Stimulated activated CD4-positive, alpha-beta T cell treated with anti-CD3 and anti-CD28 coated beads, Interleukin-15, amount 100 ng/mL, for 24 hours (primary cell): ENCODE data around the gene SH3GLB2.

ENCODE experiments used
- DNase-seq: peaks from one replicate; pipeline ENCODE4 v3.0.0-alpha.2; 2020

Gene SH3GLB2

GRCh38 chr9:129028192-129028966 is at the start of gene SH3GLB2:
Gene SH3GLB2, minus strand, starts transcription at chr9:129028331. Its CDS starts 177 bp downstream, at chr9:129028154.
- peak; percentile 95 for DNase-seq

GRCh38 chr9:129077236-129077635 is 49.1 kb upstream of the SH3GLB2 start:
- DNase-seq = no peak

- no peak for DNase-seq
Measured at GRCh38 chr9:129076640-129077037, 48.5 kb upstream of the SH3GLB2 start.

DNA sequence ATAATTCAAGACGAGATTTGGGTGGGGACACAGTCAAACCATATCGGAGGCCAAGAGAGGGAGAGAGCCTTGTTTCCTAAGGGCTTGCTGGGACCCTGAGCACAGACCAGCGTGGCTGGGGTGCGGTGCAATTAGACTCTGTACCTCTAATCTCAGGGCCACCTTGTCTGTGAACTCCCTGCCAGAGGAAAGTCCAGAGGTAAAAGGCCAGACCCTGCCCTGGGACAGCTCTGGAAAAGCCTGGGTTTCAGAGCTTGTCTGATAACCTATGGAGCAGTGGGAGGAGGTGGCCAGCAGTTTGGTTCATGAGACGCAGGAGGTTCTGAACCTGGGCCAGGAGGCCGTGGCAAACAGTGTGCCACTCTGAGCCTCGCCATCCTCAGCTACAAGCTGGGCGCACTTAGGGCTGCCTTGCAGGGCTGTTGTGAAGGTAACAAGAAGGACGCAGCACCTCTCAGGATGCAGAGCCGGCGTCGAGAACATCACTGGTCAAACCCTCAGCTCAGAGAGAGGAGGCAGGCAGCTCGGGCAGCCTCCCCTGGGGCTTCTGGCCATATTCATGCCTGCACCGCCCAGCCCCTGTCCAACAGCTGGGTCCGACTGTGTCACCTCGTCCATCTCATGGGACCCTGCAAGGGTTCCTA is 48.0 kb upstream of the SH3GLB2 start:
- DNase-seq = no peak

DNA sequence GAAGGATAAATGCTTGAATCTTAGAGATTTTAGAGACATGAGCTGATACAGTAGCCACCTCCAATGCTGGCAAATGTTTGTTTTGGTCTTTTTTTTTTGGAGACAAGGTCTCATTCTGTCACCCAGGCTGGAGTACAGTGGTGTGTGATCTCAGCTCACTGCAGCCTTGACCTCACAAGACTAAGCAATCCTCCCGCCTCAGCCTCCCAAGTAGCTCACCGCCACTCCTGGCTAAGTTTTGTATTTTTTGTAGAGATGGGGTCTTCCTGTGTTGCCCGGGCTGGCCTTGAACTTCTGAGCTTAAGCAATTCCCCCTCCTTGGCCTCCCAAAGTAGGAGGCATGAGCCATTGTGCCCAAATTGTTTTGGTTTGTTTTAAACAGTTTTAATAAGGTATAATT is 46.0 kb upstream of the SH3GLB2 start:
- no peak for DNase-seq

- no peak for DNase-seq
Measured at GRCh38 chr9:129073404-129073803, 45.3 kb upstream of the SH3GLB2 start.

- no peak for DNase-seq
Measured at GRCh38 chr9:129072171-129072570, 44.0 kb upstream of the SH3GLB2 start.

GRCh38 chr9:129071526-129072126 is 43.5 kb upstream of the SH3GLB2 start:
- DNase-seq = peak; percentile 14

DNA sequence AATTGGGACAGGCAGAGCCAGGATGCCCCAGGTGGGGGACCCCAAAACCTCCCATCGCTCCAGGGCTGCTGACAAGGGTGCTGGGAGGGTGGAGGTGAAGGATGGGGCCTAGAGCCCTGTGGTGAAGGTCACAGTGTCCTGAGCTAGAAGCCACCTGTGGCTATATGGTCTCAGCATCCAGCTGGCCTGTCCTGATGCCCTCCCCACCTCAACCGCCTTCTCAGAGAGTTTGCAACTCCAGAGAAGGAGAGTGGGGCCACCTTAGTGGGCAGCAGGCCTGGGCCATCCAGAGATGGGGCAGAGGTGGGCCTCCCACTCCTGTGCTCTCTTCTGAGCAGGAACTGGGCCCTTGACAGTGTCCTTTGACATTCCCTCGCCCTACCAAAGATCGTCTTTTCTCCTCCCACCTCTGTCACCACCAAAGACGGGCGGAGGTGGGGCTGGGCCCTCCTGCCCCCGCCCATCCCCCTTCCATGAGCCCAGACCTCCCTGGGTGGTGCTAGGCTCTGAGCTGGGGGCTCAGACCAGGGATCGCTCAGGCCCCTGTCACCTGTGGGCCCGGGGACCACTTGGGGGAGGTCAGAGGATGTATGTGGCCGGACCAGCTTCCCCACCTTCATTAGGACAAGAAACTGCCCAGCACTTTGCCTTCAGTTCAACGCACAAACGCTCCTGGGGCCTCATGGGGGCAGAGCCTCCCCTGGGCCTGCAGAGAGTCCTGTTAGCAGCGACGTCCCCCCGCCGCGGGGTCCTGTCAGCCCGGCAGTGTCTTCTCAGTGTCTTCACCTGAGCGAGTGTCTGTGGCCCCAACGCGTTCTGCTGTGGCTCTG is 42.8 kb upstream of the SH3GLB2 start:
- no peak for DNase-seq

DNA sequence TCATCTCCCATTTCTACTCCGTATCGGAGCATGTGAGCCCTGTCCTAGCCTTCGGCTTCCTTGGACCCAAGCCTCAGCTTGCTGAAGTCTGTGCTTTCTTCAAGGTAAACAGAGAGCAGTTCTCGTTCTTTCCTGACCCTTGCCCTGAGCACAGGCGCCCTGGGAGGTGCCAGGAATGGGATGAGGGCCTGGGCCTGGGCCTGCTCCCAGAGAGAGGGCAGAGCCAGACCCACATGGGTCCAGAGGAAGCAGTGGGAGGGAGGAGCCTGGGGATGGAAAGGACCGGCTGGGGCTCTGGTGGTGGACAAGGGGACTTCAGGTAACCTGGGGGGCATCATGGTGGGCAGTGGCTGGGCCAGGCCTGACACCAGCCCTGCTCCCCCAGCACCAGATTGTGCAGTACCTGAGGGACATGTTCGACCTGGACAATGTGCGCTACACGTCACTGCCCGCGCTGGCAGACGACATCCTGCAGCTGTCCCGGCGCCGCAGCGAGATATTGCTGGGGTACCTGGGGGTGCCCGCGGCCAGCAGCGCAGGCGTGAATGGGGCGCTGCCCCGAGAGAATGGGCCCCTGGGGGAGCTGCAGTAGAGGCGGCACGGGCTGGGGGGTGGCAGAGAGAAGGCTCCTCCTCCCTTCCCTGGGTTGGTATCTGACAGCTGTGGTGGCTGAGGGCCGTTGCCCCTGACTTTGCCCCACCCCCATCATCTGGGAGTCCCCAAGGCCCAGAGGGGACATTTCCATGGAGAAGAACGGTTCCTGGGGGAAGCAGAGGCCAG is 41.9 kb upstream of the SH3GLB2 start:
- DNase-seq = no peak

GRCh38 chr9:129068990-129069861 is 41.1 kb upstream of the SH3GLB2 start:
- peak; percentile 66 for DNase-seq

DNA sequence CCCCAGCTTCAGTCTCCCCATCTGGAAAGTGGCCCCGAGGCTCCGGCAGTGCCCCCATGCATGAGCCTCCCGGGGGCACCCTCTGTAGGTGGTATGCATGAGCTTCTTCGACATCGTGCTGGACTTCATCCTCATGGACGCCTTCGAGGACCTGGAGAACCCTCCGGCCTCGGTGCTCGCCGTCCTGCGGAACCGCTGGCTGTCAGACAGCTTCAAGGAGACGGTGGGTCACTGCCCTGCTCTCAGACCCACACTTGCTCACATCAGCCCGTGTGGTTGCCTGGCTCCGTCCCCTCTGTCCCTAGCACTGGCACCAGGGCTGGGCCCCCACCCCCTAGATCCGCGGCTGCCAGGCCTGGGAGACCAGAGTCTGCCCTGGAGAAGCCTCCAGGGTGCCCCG is 40.0 kb upstream of the SH3GLB2 start:
- DNase-seq = no peak

- DNase-seq = no peak
Measured at GRCh38 chr9:129064499-129064908, 36.4 kb upstream of the SH3GLB2 start.

DNA sequence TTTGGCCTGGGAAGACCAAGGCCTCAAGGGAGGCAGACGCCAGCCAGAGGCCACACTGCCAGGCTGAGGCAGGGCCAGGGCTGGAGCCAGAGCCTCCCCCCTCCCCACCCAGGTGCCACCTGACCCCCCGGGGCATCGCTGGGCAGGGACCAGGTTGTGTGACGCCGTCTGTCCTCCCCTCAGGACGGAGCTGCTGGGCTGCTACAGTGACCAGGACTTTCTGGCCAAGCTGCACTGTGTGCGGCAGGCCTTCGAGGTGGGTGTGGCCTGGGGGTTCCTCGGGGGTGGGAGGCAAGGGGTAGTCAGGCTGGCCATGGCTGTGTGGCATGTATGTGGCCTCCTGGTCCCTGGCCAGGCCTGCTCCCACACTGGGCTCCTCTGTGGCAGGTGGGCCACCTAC is 34.9 kb upstream of the SH3GLB2 start:
- no peak for DNase-seq

GRCh38 chr9:129060991-129061390 is 32.9 kb upstream of the SH3GLB2 start:
- DNase-seq = no peak

DNA sequence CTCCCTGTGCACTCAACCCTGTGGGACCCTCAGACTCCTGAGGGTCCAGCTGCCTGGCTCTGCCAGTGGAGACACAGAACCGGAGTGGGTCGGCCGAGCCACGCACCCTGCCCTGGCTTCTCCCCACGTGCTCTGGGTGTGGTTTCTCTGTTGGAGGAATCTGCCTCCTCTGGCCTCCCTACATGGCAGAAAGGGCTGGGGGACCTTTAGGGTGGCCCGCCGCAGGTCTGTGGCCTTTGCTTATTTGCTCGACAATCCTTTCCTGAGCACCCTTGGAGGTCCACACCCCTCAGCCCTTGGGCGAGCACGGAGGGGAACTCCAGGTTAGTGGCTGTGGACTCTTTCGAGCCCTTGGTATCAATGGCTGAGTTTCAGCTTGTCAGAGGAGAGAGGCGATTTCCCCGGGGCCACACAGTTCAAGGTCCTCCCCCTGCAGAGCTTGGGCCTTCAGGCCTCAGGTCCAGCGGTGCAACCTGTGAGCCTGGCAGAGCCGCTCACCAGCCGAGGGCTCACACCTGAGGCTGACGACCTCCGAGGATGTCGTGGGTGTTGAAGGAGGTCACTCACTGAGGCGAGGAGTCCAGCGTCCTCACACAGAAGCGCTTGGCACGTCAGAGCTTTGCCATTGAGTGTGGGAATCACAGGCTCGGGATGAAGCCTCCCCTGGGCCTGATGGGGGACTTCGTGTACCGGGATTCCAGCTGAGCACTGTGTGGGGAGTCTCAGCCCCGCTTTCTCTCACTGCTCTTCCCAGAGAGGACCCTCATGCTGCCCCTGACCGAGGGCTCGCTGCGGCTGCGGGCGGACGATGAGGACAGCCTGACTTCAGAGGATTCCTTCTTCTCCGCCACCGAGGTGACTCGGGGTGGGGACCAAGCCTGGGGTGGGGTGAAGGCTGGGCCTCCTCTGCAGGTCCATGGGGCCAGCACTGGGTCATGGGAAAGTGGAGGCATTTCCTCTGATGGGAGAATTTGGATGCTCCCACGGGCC is 32.0 kb upstream of the SH3GLB2 start:
- no peak for DNase-seq

DNA sequence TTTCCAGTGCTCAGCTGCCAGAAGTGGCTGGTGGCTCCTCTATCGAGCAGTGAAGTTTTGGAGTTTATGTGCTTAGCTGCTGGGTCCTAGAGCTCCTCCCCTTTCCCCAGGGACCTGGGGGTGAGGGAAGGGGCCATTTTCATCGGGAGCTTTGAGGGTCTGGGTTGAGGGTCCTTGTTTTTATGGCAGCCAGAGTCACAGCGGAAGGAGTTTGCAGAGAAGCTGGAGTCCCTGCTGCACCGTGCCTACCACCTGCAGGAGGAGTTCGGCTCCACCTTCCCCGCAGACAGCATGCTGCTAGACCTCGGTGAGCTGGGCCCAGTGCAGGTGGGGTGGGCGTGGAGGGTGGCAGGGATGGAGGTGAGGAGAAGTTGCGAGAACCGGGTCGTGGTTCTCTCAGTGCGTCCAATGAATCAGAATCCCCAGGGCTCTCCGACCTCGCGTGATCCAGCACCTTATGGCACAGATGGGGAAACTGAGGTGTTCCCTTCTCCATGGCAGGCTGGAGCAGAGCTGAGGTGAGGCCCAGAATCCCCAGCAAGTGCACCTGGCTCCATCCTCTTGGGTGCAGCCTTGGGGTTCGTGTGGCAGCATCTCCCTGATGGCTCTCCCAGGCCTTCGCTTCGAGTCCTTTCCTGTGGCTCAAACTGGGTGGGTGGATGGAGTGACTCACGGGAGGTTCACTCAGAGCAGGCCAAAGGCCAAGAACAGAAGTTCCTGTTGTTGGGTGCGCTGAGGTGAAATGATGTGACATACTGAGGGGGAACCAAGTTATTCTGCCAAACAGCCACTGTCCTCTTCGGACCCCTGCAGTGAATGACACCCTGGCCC is 31.0 kb upstream of the SH3GLB2 start:
- no peak for DNase-seq

DNA sequence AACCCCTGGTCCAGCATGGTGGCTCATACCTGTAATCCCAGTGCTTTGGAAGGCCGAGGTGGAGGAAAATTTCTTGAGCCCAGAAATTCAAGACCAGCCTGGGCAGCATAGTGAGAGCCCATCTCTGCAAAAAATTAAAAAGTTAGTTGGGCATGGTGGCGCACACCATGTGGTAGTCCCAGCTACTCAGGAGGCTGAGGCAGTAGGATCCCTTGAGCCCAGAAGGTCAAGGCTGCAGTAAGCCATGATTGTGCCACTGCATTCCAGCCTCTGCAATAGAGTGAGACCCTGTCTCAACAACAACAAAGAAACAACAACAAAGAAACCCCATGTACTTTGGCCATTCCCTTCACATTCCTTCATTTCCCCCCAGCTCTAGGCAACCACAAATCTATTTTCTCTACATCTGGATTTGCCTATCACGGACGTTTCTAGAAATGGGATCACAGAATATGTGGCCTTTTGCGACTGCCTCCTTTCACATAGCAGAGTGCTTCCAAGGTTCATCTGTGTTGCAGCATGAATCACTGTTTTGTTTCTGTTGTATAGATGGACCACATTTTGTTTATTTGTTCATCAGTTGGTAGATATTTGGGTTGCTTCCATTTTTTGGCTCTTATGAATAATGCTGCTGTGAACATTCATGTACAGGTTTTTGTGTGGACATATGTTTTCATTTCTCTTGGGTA is 26.2 kb upstream of the SH3GLB2 start:
- DNase-seq = no peak

- DNase-seq = no peak
Measured at GRCh38 chr9:129053020-129053419, 24.9 kb upstream of the SH3GLB2 start.
